B cell (primary cell): ENCODE data around the gene CBLB.

Experiments used
- CTCF ChIP-seq: fragments of 200-600 bp; IDR thresholded peaks from one replicate; pipeline ENCODE4 v1.8.0; 2022; ENCODE audit warnings: antibody characterized with exemption, mild to moderate bottlenecking
- EZH2 ChIP-seq: IDR thresholded peaks from 2 replicates; pipeline ENCODE4 v1.6.1; 2012; ENCODE audit warnings: borderline replicate concordance, low read depth, mild to moderate bottlenecking, moderate library complexity, low read length; ENCODE audit not compliant: insufficient read depth, poor library complexity, severe bottlenecking

- no peak for TF ChIP-seq CTCF
- TF ChIP-seq EZH2, result no peak
These were observed 8.6 kb upstream of the CBLB start for GRCh38 chr3:105877336-105877910.
